GM21619 (cell line): ENCODE results near the gene KDM4B.
"Not testable (repeated sequence)": the region's sequence is repeated elsewhere in the genome, so short reads cannot be mapped to it uniquely, and the experiment has no call there.

Experiments used
- ATAC-seq: cut with Tn5 transposase; IDR thresholded peaks from one replicate; pipeline ENCODE4 v1.9.1; 2021; ENCODE audit not compliant: unreplicated experiment

KDM4B gene

GRCh38 chr19:5193192-5193591 is 224.3 kb downstream of the KDM4B start:
- ATAC-seq, result no peak

GRCh38 chr19:5194641-5195040 is 225.7 kb downstream of the KDM4B start:
- ATAC-seq, result no peak

GRCh38 chr19:5195587-5195986 is 226.7 kb downstream of the KDM4B start:
- ATAC-seq, result not testable (repeated sequence)

GRCh38 chr19:5196832-5197231 is 227.9 kb downstream of the KDM4B start:
- no peak for ATAC-seq

- no peak for ATAC-seq
These were observed 231.9 kb downstream of the KDM4B start for GRCh38 chr19:5200844-5201243.

GRCh38 chr19:5202553-5202952 is 233.6 kb downstream of the KDM4B start:
- no peak for ATAC-seq
